ENCODE data around the gene FYN.

The FYN gene

DNA sequence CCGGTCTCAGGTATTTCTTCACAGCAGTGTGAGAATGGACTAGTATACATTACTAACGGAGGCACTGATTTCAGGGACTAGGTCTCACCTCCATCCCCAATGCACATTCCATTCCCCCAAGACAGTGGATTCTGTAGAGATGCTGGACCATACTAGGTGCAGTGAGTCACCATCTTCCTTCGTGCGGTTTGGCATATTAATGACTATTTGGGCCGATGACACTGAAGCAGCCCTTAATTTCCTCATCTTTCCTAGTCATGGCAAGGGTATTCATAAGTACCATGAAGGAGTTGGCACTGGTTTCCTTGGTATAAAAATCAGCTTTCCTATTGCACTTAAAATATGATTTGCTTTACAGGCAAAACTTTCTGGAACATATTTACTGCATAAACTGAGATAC is 146.2 kb downstream of the FYN start:
- H3K4me3 ChIP-seq (ENCODE audit: low read depth, low read length): no peak overlapping the region
- no peak for DNase-seq (ENCODE audit: low read depth)
- TF ChIP-seq, protein P1, sequence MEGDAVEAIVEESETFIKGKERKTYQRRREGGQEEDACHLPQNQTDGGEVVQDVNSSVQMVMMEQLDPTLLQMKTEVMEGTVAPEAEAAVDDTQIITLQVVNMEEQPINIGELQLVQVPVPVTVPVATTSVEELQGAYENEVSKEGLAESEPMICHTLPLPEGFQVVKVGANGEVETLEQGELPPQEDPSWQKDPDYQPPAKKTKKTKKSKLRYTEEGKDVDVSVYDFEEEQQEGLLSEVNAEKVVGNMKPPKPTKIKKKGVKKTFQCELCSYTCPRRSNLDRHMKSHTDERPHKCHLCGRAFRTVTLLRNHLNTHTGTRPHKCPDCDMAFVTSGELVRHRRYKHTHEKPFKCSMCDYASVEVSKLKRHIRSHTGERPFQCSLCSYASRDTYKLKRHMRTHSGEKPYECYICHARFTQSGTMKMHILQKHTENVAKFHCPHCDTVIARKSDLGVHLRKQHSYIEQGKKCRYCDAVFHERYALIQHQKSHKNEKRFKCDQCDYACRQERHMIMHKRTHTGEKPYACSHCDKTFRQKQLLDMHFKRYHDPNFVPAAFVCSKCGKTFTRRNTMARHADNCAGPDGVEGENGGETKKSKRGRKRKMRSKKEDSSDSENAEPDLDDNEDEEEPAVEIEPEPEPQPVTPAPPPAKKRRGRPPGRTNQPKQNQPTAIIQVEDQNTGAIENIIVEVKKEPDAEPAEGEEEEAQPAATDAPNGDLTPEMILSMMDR (IDR thresholded peaks at IDR 0.05; ENCODE audit: insufficient read depth, low read depth, low read length, missing control alignments): no peak

GRCh38 chr6:111725446-111726112 is 147.7 kb downstream of the FYN start:
- DNase-seq (ENCODE audit: low read depth): no peak
- no peak overlapping the region for H3K4me3 ChIP-seq (ENCODE audit: low read depth, low read length)
- TF ChIP-seq, protein P1 (IDR thresholded peaks at IDR 0.05; ENCODE audit: insufficient read depth, low read depth, low read length, missing control alignments): no peak

DNA sequence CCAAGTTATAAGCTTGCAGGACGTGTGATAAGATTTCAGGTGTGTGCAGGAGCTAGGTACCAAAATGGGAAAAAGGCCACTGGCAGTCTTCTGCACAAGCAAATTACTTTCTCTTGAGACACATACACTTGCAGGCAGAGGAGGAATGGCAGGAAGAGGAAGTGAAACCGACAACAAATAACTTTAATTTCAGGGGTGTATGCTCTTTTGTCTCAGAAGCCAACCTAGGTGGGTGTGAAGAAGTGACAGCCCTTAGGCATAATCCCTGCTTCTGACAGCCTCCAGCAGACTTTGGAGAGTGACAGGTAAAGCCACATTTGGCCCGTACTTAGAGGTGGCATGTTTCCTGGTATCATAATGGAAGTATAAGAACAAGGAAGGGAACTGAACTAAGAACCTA is 148.7 kb downstream of the FYN start:
- H3K4me3 ChIP-seq (ENCODE audit: low read depth, low read length): no peak overlapping the region
- TF ChIP-seq, protein P1 (IDR thresholded peaks at IDR 0.05; ENCODE audit: insufficient read depth, low read depth, low read length, missing control alignments): no peak
- DNase-seq (ENCODE audit: low read depth): peak; percentile 88

GRCh38 chr6:111724039-111724438 is 149.2 kb downstream of the FYN start:
- no peak for DNase-seq (ENCODE audit: low read depth)
- TF ChIP-seq, protein P1 (IDR thresholded peaks at IDR 0.05; ENCODE audit: insufficient read depth, low read depth, low read length, missing control alignments): no peak
- H3K4me3 ChIP-seq (ENCODE audit: low read depth, low read length): no peak overlapping the region

DNA sequence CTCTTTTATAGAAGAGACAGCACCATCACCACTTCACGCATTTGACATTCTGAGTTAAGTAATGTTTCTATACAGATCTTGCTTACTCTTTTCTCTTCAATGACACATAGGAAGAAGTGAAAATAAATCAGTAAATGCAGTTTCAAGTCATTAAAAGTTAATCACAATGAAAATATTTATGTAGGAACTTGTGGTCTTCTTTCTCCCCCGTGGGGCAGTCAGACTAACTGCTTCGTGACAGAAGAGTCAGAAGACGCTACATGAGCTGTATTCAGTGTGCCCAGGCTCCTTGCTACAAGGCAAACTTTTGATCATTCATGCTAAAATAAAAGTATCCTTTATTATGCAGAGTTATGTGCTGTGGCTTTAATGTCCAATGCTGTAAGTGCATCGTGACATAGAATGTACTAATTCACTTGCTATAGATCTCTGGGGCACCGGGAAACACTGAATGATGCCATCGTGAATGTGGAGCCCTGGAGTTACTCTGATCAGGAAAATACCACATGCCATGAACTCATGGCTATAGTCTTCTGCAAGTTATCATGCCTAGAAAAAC is 149.8 kb downstream of the FYN start:
- no peak overlapping the region for H3K4me3 ChIP-seq (ENCODE audit: low read depth, low read length)
- no peak for DNase-seq (ENCODE audit: low read depth)
- TF ChIP-seq, protein P1 (IDR thresholded peaks at IDR 0.05; ENCODE audit: insufficient read depth, low read depth, low read length, missing control alignments): no peak

DNA sequence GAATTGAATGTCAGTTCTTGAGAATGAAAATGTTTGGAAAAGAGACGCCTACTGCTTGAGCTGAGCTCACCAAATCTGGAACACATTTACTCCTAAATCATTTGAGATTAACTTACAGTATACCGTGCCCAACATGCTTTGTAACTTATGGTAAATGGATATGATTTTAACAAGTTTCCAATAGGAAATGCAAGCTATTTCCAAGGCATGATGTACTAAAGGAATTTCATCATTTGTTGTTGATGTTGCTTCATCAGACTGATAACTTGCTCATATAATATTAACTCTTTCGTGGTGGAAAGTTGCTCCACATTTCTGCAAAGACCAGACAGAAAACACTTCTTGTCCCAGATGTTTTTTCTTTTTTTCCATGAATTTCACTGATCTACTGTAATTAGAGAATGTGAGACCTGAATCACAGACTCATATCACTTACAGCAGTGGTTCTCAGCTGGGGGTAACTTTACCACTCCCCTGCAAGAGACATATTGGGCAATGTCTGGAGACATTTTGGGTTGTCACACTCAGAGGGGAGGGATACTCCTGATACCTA is 151.0 kb downstream of the FYN start:
- DNase-seq (ENCODE audit: low read depth): no peak
- H3K4me3 ChIP-seq (ENCODE audit: low read depth, low read length): no peak overlapping the region
- TF ChIP-seq, protein P1 (IDR thresholded peaks at IDR 0.05; ENCODE audit: insufficient read depth, low read depth, low read length, missing control alignments): no peak
